ENCODE data around the gene SMAD1.

The SMAD1 gene

DNA sequence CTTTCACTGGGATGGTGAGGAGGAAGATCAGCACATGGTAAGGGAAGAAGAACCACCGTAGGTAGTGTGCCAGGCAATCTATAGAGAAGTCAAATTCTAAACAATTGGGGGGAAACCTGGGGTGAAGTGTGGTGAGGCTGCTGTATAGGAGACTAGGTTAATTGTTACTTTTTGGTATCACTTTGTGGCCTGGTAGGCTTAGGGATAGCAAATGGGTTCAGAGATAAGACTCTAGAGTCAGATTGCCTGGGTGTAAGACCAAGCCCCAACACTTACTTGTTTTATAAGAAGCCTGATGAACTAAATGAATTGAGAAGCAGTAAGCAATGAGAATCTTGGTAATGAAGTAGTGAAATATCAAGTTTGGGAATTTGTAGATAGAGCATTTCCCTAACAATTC is 8.7 kb downstream of the SMAD1 start:
- no peaks in the 10 kb centered on the region for H3K9me3 ChIP-seq (ENCODE audit: control insufficient read depth, low read depth, low read length)
- H3K36me3 ChIP-seq (ENCODE audit: control insufficient read depth, low read depth, low read length) = no peaks in the 10 kb centered on the region
- peaks cover 18% of the 10 kb centered on the region for H3K4me1 ChIP-seq (ENCODE audit: control insufficient read depth, low read depth, low read length)
- H3K4me3 ChIP-seq (ENCODE audit: low read length) = no peak overlapping the region
- no peak overlapping the region for H3K9ac ChIP-seq (ENCODE audit: low read length)
- no peaks in the 10 kb centered on the region for H3K27me3 ChIP-seq (ENCODE audit: control insufficient read depth, insufficient read depth, low read length)
- H3K27ac ChIP-seq (ENCODE audit: low read length) = no peak overlapping the region

DNA sequence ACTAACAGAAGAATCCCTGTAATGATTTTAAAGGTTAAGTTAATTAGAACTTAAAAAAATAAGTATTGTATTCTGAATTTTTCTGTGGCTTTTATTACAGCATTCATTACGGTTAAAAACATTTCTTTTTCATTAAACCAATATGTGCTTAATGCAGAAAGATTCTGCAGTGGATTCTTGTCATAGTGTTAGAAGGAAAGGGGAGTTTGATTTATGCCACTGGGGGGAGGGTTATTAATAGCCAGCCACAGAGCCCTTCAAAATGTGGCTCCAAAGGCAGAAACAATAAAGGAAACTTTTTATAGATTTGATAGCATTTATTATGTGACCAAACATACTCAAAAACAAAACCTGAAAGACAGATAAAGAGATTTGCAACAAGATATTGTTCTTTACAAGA is 9.1 kb downstream of the SMAD1 start:
- Histone ChIP-seq H3K9ac (ENCODE audit: low read length) (no peak overlapping the region), H3K4me1 (ENCODE audit: control insufficient read depth, low read depth, low read length) (peaks cover 18% of the 10 kb centered on the region), H3K9me3 (ENCODE audit: control insufficient read depth, low read depth, low read length) (no peaks in the 10 kb centered on the region), H3K4me3 (ENCODE audit: low read length) (no peak overlapping the region), H3K27ac (ENCODE audit: low read length) (no peak overlapping the region), H3K27me3 (ENCODE audit: control insufficient read depth, insufficient read depth, low read length) (no peaks in the 10 kb centered on the region), H3K36me3 (ENCODE audit: control insufficient read depth, low read depth, low read length) (no peaks in the 10 kb centered on the region)

DNA sequence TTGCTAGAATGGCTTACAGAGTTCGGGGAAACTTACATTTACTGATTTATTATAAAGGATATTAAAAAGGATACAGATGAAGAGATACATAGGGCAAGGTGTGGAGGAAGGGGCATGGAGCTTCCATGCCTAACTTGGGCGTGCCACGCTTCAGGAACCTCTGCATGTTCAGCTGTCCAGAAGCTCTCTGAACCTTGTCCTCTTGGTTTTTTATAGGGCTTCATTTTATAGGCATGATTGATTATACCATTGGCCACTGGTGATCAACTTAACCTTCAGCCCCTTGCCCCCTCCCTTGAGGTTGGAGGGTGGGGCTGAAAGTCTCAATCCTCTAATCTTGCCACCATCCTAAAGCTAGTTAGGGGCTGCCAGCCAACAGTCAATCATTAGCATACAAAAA is 10.7 kb downstream of the SMAD1 start:
- Histone ChIP-seq H3K9me3 (ENCODE audit: control insufficient read depth, low read depth, low read length) (no peaks in the 10 kb centered on the region), H3K27ac (ENCODE audit: low read length) (no peak overlapping the region), H3K4me1 (ENCODE audit: control insufficient read depth, low read depth, low read length) (peaks cover 16% of the 10 kb centered on the region), H3K4me3 (ENCODE audit: low read length) (no peak overlapping the region), H3K36me3 (ENCODE audit: control insufficient read depth, low read depth, low read length) (no peaks in the 10 kb centered on the region), H3K9ac (ENCODE audit: low read length) (no peak overlapping the region), H3K27me3 (ENCODE audit: control insufficient read depth, insufficient read depth, low read length) (no peaks in the 10 kb centered on the region)

DNA sequence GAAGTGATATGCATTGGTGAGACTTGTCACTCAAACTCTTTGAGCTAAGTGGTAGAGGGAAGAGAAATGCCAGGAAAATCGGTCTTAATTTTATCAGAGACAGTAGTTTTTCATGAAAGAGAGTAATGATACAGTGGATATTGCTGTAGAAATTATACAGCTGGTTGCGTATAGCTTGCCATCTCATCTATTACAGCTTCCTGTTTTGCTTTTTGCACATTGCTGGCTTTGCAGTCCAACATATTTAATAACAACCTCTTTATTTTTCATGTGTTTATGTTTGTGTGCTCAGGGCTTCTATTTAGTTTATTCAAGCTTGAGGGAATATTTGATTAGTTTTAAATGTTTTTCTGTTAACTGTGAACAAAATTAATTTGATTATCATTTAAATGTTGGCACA is 11.5 kb downstream of the SMAD1 start:
- Histone ChIP-seq H3K27me3 (ENCODE audit: control insufficient read depth, insufficient read depth, low read length) (no peaks in the 10 kb centered on the region), H3K36me3 (ENCODE audit: control insufficient read depth, low read depth, low read length) (no peaks in the 10 kb centered on the region), H3K27ac (ENCODE audit: low read length) (no peak overlapping the region), H3K4me3 (ENCODE audit: low read length) (no peak overlapping the region), H3K9me3 (ENCODE audit: control insufficient read depth, low read depth, low read length) (no peaks in the 10 kb centered on the region), H3K9ac (ENCODE audit: low read length) (no peak overlapping the region), H3K4me1 (ENCODE audit: control insufficient read depth, low read depth, low read length) (peaks cover 8% of the 10 kb centered on the region)

DNA sequence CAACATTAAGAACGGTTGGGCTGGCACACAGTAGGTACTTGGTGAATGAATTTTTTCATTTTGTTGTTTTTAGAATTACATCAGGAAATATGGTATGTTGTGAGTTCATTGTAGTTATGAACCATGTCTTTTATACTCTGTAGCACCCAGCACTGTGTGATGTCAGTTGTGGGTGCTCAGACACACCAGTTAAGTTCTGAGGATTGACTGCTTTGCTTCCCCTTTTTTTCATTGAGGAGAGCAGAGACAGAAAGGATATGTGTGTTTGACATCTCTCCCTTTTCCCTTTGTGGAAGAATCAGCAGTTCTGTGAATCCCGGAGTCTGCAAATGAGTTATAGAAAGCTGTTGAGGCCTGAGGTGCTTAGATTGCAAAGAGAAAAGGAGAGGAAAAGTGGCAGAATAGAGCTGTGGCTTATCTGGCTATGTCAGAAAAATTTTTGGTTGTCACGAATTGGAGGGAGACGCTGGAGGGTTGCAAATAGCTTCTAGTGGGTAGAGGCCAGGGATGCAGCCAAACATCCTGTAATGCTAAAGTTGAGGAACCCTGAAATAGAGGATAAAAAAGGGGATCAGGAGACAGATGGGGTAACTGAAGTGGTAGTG is 13.1 kb downstream of the SMAD1 start:
- Histone ChIP-seq H3K4me1 (ENCODE audit: control insufficient read depth, low read depth, low read length) (peaks cover 3% of the 10 kb centered on the region), H3K9me3 (ENCODE audit: control insufficient read depth, low read depth, low read length) (no peaks in the 10 kb centered on the region), H3K9ac (ENCODE audit: low read length) (no peak overlapping the region), H3K36me3 (ENCODE audit: control insufficient read depth, low read depth, low read length) (no peaks in the 10 kb centered on the region), H3K27me3 (ENCODE audit: control insufficient read depth, insufficient read depth, low read length) (no peaks in the 10 kb centered on the region), H3K27ac (ENCODE audit: low read length) (no peak overlapping the region), H3K4me3 (ENCODE audit: low read length) (no peak overlapping the region)

DNA sequence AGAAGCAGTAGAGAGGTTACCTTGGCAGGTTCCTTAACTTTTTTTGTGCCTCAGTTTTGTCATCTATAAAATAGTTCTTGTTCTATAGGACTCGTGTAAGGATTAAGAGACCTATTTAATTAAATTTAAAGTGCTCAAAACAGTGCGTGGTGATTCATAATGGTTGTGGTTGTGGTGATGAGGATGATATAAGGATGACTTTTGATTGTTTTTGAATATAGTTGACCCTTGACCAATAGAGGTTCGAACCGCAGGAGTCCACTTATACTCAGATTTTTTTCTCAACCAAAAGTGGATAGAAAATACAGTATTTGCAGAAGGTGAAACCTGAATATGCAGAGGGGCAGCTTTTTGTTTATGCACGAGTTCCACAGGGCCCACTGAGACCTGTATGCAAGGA is 14.6 kb downstream of the SMAD1 start:
- H3K27ac ChIP-seq (ENCODE audit: low read length) = no peak overlapping the region
- no peak overlapping the region for H3K4me3 ChIP-seq (ENCODE audit: low read length)
- H3K4me1 ChIP-seq (ENCODE audit: control insufficient read depth, low read depth, low read length) = peaks cover 3% of the 10 kb centered on the region
- no peaks in the 10 kb centered on the region for H3K9me3 ChIP-seq (ENCODE audit: control insufficient read depth, low read depth, low read length)
- H3K9ac ChIP-seq (ENCODE audit: low read length) = no peak overlapping the region
- H3K27me3 ChIP-seq (ENCODE audit: control insufficient read depth, insufficient read depth, low read length) = no peaks in the 10 kb centered on the region
- H3K36me3 ChIP-seq (ENCODE audit: control insufficient read depth, low read depth, low read length) = no peaks in the 10 kb centered on the region

DNA sequence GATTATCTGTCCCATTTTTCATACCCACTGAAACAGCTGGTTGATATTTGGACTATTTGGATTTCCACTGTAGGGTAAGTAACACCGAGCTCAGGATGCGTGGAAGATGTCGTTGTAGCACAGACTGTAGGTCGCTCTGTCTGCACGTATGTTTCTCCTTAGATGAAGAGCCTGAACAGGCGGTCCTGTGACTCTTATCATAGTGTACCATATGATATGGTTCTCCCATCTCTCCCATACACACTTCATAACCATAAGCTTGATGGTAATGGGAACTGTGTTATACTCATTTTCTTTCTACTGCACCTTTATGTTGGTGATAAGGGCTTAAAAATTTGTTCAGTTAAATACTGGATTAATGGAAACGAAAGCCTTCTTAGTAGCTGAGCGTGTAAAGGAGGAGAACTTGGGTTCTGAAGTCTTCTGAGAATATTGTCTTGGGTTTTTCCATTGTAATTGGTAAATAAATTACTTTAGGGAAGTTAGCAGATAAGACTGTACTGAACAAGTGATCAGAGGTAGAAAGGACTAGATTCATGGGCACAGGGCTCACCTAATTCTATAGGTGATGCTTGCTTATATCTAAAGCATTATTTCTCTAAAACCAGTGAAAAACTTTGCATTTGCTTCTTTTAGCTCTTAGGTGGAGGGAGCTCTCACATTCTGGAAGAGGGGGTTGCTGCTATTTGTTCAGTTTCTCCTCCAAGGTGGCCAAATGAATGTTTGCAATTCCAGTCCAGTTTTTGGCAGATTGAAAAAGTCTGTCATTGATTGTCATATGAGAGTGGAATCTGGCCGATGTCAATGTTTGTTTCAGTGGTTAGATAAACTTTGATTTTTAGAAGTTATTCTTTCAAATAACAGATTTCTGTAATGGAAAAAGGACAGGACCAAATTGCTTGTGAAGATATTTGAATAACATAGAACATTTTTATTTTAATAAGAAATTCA is 15.8 kb downstream of the SMAD1 start:
- Histone ChIP-seq H3K4me3 (ENCODE audit: low read length) (no peak overlapping the region), H3K9ac (ENCODE audit: low read length) (no peak overlapping the region), H3K36me3 (ENCODE audit: control insufficient read depth, low read depth, low read length) (no peaks in the 10 kb centered on the region), H3K27me3 (ENCODE audit: control insufficient read depth, insufficient read depth, low read length) (no peaks in the 10 kb centered on the region), H3K4me1 (ENCODE audit: control insufficient read depth, low read depth, low read length) (peaks cover 2% of the 10 kb centered on the region), H3K27ac (ENCODE audit: low read length) (no peak overlapping the region), H3K9me3 (ENCODE audit: control insufficient read depth, low read depth, low read length) (no peaks in the 10 kb centered on the region)

DNA sequence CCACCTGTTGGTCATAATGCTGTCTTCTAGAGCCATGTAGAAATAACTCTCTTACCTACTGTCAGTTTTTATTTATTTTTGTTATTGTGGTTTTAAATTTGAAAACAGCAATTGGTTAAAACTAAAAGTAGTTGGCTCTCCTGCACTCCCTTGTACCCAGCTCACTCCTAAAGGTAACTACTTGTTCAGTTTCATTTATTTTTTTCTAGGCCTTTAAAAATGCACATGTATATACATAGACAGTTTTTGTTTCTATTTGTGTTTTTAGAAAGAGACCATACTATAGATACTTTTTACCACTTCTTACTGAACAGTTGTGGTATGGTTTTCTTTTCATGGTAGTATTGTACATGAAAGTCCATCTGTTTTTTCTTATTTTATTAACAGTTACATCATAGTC is 16.8 kb downstream of the SMAD1 start:
- H3K4me1 ChIP-seq (ENCODE audit: control insufficient read depth, low read depth, low read length) = no peaks in the 10 kb centered on the region
- H3K27ac ChIP-seq (ENCODE audit: low read length) = no peak overlapping the region
- H3K9me3 ChIP-seq (ENCODE audit: control insufficient read depth, low read depth, low read length) = no peaks in the 10 kb centered on the region
- H3K36me3 ChIP-seq (ENCODE audit: control insufficient read depth, low read depth, low read length) = no peaks in the 10 kb centered on the region
- H3K4me3 ChIP-seq (ENCODE audit: low read length) = no peak overlapping the region
- no peaks in the 10 kb centered on the region for H3K27me3 ChIP-seq (ENCODE audit: control insufficient read depth, insufficient read depth, low read length)
- H3K9ac ChIP-seq (ENCODE audit: low read length) = no peak overlapping the region

DNA sequence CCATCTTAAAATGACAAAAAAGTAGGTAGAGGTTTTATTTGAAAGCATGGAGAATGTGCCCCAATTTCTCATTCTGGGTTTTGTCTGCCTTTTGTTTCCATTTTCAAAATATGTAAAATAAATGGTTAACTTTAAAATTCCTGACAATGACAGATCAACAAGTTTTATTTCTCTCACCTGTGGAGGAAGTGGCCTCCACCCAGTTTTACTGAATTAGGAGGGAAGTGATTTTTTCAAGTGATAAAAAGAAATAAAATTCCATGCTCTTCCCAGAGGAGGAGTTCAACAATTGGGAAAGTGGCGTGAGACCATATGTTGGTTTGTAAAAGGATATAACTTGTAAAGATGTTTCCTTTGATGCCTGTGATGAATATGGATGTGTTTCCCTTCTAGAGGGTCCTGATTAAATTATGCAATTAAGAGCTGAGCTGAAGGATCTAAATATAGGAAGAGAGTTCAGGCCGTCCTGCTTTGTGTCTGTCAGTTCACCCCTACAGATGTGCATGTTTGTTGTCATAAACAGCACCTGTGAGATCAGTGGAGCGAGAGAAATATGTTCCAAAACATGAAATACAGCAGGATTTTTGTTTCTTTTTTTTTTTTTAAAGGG is 19.5 kb downstream of the SMAD1 start:
- H3K27ac ChIP-seq (ENCODE audit: low read length) = no peak overlapping the region
- no peak overlapping the region for H3K4me3 ChIP-seq (ENCODE audit: low read length)
- no peaks in the 10 kb centered on the region for H3K36me3 ChIP-seq (ENCODE audit: control insufficient read depth, low read depth, low read length)
- no peak overlapping the region for H3K9ac ChIP-seq (ENCODE audit: low read length)
- H3K9me3 ChIP-seq (ENCODE audit: control insufficient read depth, low read depth, low read length) = no peaks in the 10 kb centered on the region
- H3K4me1 ChIP-seq (ENCODE audit: control insufficient read depth, low read depth, low read length) = no peaks in the 10 kb centered on the region
- H3K27me3 ChIP-seq (ENCODE audit: control insufficient read depth, insufficient read depth, low read length) = no peaks in the 10 kb centered on the region

DNA sequence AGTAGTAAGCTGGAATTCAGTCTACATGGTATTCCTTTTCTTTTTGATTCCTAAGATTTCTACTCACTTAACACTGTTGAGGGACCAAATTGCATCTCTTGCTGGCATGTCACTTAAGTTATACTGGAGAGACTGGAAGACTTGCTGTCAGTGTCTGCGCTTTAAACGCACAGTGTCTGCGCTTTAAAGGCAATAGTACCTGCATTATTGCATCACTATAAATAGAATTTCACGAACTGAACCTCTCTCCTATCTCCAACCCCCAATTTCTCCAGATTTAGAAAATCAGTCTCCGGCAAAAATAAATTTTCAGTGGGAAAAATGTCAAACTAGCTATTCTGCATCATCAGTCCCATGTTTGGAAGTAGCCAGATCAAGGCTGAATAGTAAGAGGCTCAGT is 21.2 kb downstream of the SMAD1 start:
- no peak overlapping the region for H3K9ac ChIP-seq (ENCODE audit: low read length)

DNA sequence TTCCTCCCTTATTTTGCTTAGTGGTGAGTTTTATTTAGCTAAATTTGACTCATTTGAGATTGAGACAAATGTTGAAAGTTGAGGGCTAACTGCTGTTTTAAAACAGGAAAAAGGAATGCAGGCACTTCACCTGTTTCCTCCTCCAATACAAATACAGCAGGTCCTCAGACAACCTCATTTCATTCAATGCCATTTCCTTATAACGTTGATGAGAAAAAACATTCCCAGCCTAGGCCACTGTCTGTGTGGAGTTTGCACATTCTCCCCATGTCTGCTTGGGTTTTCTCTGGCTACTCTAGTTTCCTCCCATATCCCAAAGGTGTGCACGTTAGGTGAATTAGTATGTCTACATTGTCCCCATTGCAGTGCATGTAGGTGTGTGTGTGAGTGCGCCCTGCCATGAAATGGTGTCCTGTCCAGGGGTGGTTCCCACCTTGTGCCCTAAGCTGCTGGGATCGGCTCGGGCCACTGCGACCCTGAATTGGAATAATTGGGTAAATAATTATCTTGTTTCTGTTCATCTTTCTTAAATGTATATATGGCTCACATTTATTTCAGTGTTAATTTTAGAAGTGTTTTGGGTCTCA is 21.9 kb downstream of the SMAD1 start:
- Histone ChIP-seq H3K9ac (ENCODE audit: low read length) (no peak overlapping the region), H3K27ac (ENCODE audit: low read length) (no peak overlapping the region), H3K36me3 (ENCODE audit: control insufficient read depth, low read depth, low read length) (no peaks in the 10 kb centered on the region), H3K27me3 (ENCODE audit: control insufficient read depth, insufficient read depth, low read length) (no peaks in the 10 kb centered on the region), H3K4me3 (ENCODE audit: low read length) (no peak overlapping the region), H3K4me1 (ENCODE audit: control insufficient read depth, low read depth, low read length) (peaks cover 4% of the 10 kb centered on the region), H3K9me3 (ENCODE audit: control insufficient read depth, low read depth, low read length) (no peaks in the 10 kb centered on the region)

More for the DNA sequence above, 21.2 kb downstream of the SMAD1 start:
- no peak overlapping the region for H3K4me3 ChIP-seq (ENCODE audit: low read length)
- no peaks in the 10 kb centered on the region for H3K27me3 ChIP-seq (ENCODE audit: control insufficient read depth, insufficient read depth, low read length)
- no peaks in the 10 kb centered on the region for H3K9me3 ChIP-seq (ENCODE audit: control insufficient read depth, low read depth, low read length)
- H3K27ac ChIP-seq (ENCODE audit: low read length) = no peak overlapping the region
- no peaks in the 10 kb centered on the region for H3K36me3 ChIP-seq (ENCODE audit: control insufficient read depth, low read depth, low read length)
- peaks cover 4% of the 10 kb centered on the region for H3K4me1 ChIP-seq (ENCODE audit: control insufficient read depth, low read depth, low read length)
